HG03097 (cell line): ENCODE measurements around the gene SNX8.
"Not testable (repeated sequence)": the region's sequence is repeated elsewhere in the genome, so short reads cannot be mapped to it uniquely, and the experiment has no call there.

Source experiments
- ATAC-seq: cut with Tn5 transposase; IDR thresholded peaks from one replicate; pipeline ENCODE4 v1.9.1; 2021; ENCODE audit not compliant: unreplicated experiment, low FRiP score

Gene SNX8

GRCh38 chr7:2314209-2314955 is at the start of gene SNX8:
TSS of gene SNX8 (minus strand) at chr7:2314441. CDS start at chr7:2314421, 20 bp downstream.
- peak; percentile 72 for ATAC-seq

GRCh38 chr7:2362385-2363088 is 48.3 kb upstream of the SNX8 start:
- no peak for ATAC-seq

GRCh38 chr7:2360796-2361195 is 46.6 kb upstream of the SNX8 start:
- ATAC-seq, result no peak

- no peak for ATAC-seq
These were observed 45.4 kb upstream of the SNX8 start for GRCh38 chr7:2359610-2360009.

- ATAC-seq, result no peak
These were observed 44.8 kb upstream of the SNX8 start for GRCh38 chr7:2358968-2359527.

GRCh38 chr7:2357571-2357970 is 43.3 kb upstream of the SNX8 start:
- ATAC-seq, result no peak

- no peak for ATAC-seq
These were observed 42.9 kb upstream of the SNX8 start for GRCh38 chr7:2357165-2357564.

- no peak for ATAC-seq
These were observed 41.4 kb upstream of the SNX8 start for GRCh38 chr7:2355705-2356008.

- peak; percentile 27 for ATAC-seq
These were observed 40.9 kb upstream of the SNX8 start for GRCh38 chr7:2354939-2355704.

- peak; percentile 79 for ATAC-seq
These were observed 40.1 kb upstream of the SNX8 start, which contains the start of gene EIF3B for GRCh38 chr7:2354186-2354938. TSS of gene EIF3B (plus strand) at chr7:2354827. CDS start at chr7:2354922, 95 bp downstream.

- peak; percentile 47 for ATAC-seq
These were observed 39.6 kb upstream of the SNX8 start for GRCh38 chr7:2353936-2354185.

GRCh38 chr7:2353113-2353935 is 39.1 kb upstream of the SNX8 start:
- ATAC-seq, result no peak

GRCh38 chr7:2350861-2351260 is 36.6 kb upstream of the SNX8 start:
- no peak for ATAC-seq

GRCh38 chr7:2350055-2350454 is 35.8 kb upstream of the SNX8 start:
- no peak for ATAC-seq

- not testable (repeated sequence) for ATAC-seq
These were observed 33.3 kb upstream of the SNX8 start for GRCh38 chr7:2347351-2348063.

- no peak for ATAC-seq
These were observed 22.5 kb upstream of the SNX8 start for GRCh38 chr7:2336626-2337299.

- not testable (repeated sequence) for ATAC-seq
These were observed 18.5 kb upstream of the SNX8 start for GRCh38 chr7:2332606-2333231.

GRCh38 chr7:2331707-2332106 is 17.5 kb upstream of the SNX8 start:
- no peak for ATAC-seq
